A673 (cell line): ENCODE measurements around the gene CNGA2. TPM values are rescaled to one million over a fixed set of nuclear protein-coding genes. Genes with fewer than 3 reads are reported as not detected.

Experiments
- BruUV-seq: library from RNA; stranded (reverse); fragments of 400-500 nt; replicated peaks from 2 replicates; lab custom pipeline; 2021; lab: Mats Ljungman, UMichigan
- CTCF ChIA-PET: fragments of 300-600 bp; sonication (Branson Sonifier 250); formaldehyde crosslinking; loops from one replicate; lab custom pipeline; 2022; ENCODE audit warnings: antibody characterized with exemption; lab: Charles Lee
- POLR2A ChIA-PET: fragments of 300-600 bp; sonication (Branson Sonifier 250); formaldehyde crosslinking; loops from one replicate; lab custom pipeline; 2022; ENCODE audit warnings: antibody characterized with exemption; ENCODE audit not compliant: low non-redundant PET; lab: Charles Lee
- DNase-seq: peaks from one replicate; pipeline ENCODE4 v3.0.0-alpha.2; 2015; ENCODE audit warnings: low spot score
- H3K27ac ChIP-seq: fragments of 200-600 bp; sonication (generic); 2 replicates; pipeline ENCODE4 v1.5.1; 2016; ENCODE audit warnings: mixed run types, low read depth, mild to moderate bottlenecking, mixed read lengths, antibody characterized with exemption, low read length; ENCODE audit not compliant: poor library complexity, severe bottlenecking
- H3K27me3 ChIP-seq: fragments of 200-600 bp; sonication (generic); replicated peaks from 2 replicates; pipeline ENCODE4 v1.6.1; 2017; ENCODE audit warnings: mixed run types, low read depth, mild to moderate bottlenecking, mixed read lengths, antibody characterized with exemption, low read length; ENCODE audit not compliant: insufficient read depth, poor library complexity
- H3K36me3 ChIP-seq: fragments of 200-600 bp; sonication (generic); 2 replicates; pipeline ENCODE4 v1.6.1; 2016; ENCODE audit warnings: mixed run types, mild to moderate bottlenecking, mixed read lengths, antibody characterized with exemption, low read length; ENCODE audit not compliant: insufficient read depth, poor library complexity, severe bottlenecking
- H3K4me1 ChIP-seq: fragments of 200-600 bp; sonication (generic); 2 replicates; pipeline ENCODE4 v1.6.1; 2017; ENCODE audit warnings: mixed run types, mild to moderate bottlenecking, mixed read lengths, antibody characterized with exemption, low read length; ENCODE audit not compliant: insufficient read depth, poor library complexity, severe bottlenecking
- H3K4me3 ChIP-seq: fragments of 200-600 bp; sonication (generic); 2 replicates; pipeline ENCODE4 v1.5.1; 2016; ENCODE audit warnings: low read depth, mixed run types, mild to moderate bottlenecking, mixed read lengths, low read length; ENCODE audit not compliant: poor library complexity, severe bottlenecking
- H3K9me3 ChIP-seq: fragments of 200-600 bp; sonication (generic); 2 replicates; pipeline ENCODE4 v1.6.1; 2016; ENCODE audit warnings: mixed run types, low read depth, mild to moderate bottlenecking, mixed read lengths, antibody characterized with exemption, low read length; ENCODE audit not compliant: poor library complexity, severe bottlenecking
- EZH2 ChIP-seq: fragments of 200-600 bp; sonication (generic); IDR thresholded peaks from 2 replicates; pipeline ENCODE4 v1.6.1; 2017; ENCODE audit warnings: borderline replicate concordance, low read depth, mild to moderate bottlenecking, mixed read lengths, antibody characterized with exemption, low read length; ENCODE audit not compliant: poor library complexity, severe bottlenecking
- intact Hi-C: fragments of 100-400 bp; cut with micrococcal nuclease; formaldehyde crosslinking; loops from one replicate; pipeline ENCODE4 v1.10.0; 2022; ENCODE audit not compliant: unreplicated experiment
- total RNA-seq: library from RNA; stranded (reverse); gene quantifications from 2 replicates; pipeline ENCODE4 v1.2.3, GENCODE V29; 2021
- TF ChIP-seq, protein P1 (sequence below): fragments of 300-800, 200-600 bp; sonication (generic); conservative IDR thresholded peaks from 2 replicates; pipeline ENCODE4 v1.5.1; 2017; ENCODE audit warnings: low read depth, mild to moderate bottlenecking, antibody characterized with exemption, low read length, moderate library complexity, mixed read lengths

CNGA2 gene
- total RNA-seq, 1 experiment from 2014 or later, result not detected

DNA sequence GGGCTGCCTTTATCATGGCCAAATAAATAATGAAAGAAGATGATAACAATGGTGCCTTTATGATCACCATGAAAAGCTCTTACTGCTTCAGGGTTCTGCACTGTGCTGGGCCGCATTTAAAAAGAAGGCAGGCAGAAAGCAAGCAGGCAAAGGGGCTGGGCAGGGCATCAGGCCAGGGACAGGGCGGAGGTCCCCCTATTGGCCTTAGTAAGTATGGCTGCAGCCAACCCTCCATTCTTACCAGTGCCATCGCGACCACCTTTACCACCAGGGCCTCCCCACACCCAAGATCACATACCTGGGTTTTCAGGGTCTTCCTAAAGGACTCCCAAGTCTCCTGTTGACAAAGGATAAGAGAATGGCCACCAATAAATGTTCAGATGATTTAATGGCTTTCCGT, 38.9 kb downstream of the CNGA2 start:
- ChIA-PET CTCF (no interaction called here), POLR2A (no interaction called here)
- Histone ChIP-seq H3K27me3 (peaks cover 5% of the 10 kb centered on the region), H3K9me3 (no peaks in the 10 kb centered on the region), H3K36me3 (no peaks in the 10 kb centered on the region), H3K4me3 (no peak overlapping the region), H3K27ac (no peak overlapping the region), H3K4me1 (no peaks in the 10 kb centered on the region)
- DNase-seq, result no peak
- no TSS peak for BruUV-seq
- intact Hi-C loops, result no loop called here
- TF ChIP-seq, protein P1, sequence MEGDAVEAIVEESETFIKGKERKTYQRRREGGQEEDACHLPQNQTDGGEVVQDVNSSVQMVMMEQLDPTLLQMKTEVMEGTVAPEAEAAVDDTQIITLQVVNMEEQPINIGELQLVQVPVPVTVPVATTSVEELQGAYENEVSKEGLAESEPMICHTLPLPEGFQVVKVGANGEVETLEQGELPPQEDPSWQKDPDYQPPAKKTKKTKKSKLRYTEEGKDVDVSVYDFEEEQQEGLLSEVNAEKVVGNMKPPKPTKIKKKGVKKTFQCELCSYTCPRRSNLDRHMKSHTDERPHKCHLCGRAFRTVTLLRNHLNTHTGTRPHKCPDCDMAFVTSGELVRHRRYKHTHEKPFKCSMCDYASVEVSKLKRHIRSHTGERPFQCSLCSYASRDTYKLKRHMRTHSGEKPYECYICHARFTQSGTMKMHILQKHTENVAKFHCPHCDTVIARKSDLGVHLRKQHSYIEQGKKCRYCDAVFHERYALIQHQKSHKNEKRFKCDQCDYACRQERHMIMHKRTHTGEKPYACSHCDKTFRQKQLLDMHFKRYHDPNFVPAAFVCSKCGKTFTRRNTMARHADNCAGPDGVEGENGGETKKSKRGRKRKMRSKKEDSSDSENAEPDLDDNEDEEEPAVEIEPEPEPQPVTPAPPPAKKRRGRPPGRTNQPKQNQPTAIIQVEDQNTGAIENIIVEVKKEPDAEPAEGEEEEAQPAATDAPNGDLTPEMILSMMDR, result no peak
- no peak for TF ChIP-seq EZH2

DNA sequence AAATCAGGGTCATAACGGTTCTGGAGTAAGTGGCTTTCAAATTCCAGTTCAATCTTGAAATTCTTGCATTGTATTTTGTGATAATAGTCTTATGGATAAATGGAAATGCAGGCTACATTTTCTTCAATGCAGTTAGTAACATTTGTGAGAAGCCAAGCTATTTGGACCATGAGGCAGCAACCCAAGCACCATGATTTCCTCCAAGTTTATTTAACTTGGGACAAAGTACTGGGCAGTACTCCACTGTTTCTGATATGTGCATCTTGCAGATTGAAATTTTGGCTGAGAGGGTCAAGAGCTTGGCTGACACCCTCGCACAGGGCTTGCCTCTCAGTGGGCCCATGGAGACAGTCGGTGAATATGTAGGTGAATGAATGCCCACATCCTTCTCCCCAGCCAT, 39.9 kb downstream of the CNGA2 start:
- TF ChIP-seq, protein P1, result no peak
- TF ChIP-seq EZH2, result no peak
- Histone ChIP-seq H3K4me3 (no peak overlapping the region), H3K27ac (no peak overlapping the region), H3K36me3 (no peaks in the 10 kb centered on the region), H3K4me1 (no peaks in the 10 kb centered on the region), H3K27me3 (peaks cover 5% of the 10 kb centered on the region), H3K9me3 (no peaks in the 10 kb centered on the region)
- ChIA-PET CTCF (no interaction called here), POLR2A (no interaction called here)
- no peak for DNase-seq
- no TSS peak for BruUV-seq
- intact Hi-C loops, result no loop called here

DNA sequence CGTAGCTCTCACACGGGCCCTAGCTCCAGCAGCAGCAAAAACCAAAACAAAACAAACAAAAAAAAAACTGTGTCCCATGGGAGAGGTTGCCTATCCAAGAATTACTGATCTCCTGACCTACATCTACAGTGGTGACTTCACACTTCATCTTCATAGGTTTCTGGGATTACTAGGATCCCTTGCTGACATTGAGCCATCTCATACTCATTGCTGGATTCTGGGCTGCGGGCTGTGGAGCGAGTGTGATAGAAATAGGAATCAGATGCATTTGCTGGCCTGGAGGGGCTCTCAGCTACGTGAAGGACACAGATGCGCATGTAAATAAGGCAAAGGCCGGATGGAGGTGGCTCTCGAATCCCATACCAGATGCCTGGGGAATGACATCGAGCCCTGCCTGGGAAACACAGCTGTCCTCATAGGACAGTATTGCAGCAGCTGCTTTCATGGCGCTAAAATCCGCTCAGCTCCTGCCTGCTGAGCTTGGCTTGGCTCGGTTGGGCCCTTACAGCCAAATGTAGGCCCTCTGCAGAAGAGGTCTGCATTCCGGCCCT, 41.7 kb downstream of the CNGA2 start:
- peaks cover 5% of the 10 kb centered on the region for H3K27me3 ChIP-seq
- ChIA-PET POLR2A (no interaction called here), CTCF (no interaction called here)
- H3K4me1 ChIP-seq, result no peaks in the 10 kb centered on the region
- no peak overlapping the region for H3K27ac ChIP-seq
- no peak for DNase-seq
- H3K9me3 ChIP-seq, result no peaks in the 10 kb centered on the region
- no TSS peak for BruUV-seq
- TF ChIP-seq EZH2, result no peak
- TF ChIP-seq, protein P1, result no peak
- intact Hi-C loops, result no loop called here
- H3K4me3 ChIP-seq, result no peak overlapping the region
- no peaks in the 10 kb centered on the region for H3K36me3 ChIP-seq
